DOHH2 (cell line): ENCODE measurements around the gene NEGR1.

Source experiments
- H3F3A ChIP-seq: fragments of 200-600 bp; sonication (generic), shearing (Covaris generic); 2 replicates; pipeline ENCODE4 v1.6.0; 2016; ENCODE audit warnings: antibody characterized with exemption, mild to moderate bottlenecking; ENCODE audit not compliant: control insufficient read depth, insufficient read depth
- H3K27ac ChIP-seq: fragments of 200-600 bp; sonication (generic); 2 replicates; pipeline ENCODE4 v1.5.1; 2014; ENCODE audit warnings: low read depth, mild to moderate bottlenecking, low read length, moderate library complexity
- H3K27me3 ChIP-seq: fragments of 200-600 bp; sonication (generic); 2 replicates; pipeline ENCODE4 v1.6.1; 2014; ENCODE audit warnings: mild to moderate bottlenecking, low read length, mixed read lengths; ENCODE audit not compliant: control insufficient read depth
- H3K36me3 ChIP-seq: fragments of 200-600 bp; sonication (generic); 2 replicates; pipeline ENCODE4 v1.6.1; 2014; ENCODE audit warnings: mild to moderate bottlenecking, low read length, moderate library complexity, mixed read lengths; ENCODE audit not compliant: control insufficient read depth
- H3K4me1 ChIP-seq: fragments of 200-600 bp; sonication (generic); 2 replicates; pipeline ENCODE4 v1.6.1; 2014; ENCODE audit warnings: mild to moderate bottlenecking, low read length, mixed read lengths; ENCODE audit not compliant: control insufficient read depth
- H3K4me2 ChIP-seq: fragments of 200-600 bp; sonication (generic); 2 replicates; pipeline ENCODE4 v1.6.0; 2014; ENCODE audit warnings: mild to moderate bottlenecking, low read length, moderate library complexity
- H3K4me3 ChIP-seq: fragments of 200-600 bp; sonication (generic); 2 replicates; pipeline ENCODE4 v1.5.1; 2014; ENCODE audit warnings: mild to moderate bottlenecking, low read length, mixed read lengths
- H3K79me2 ChIP-seq: fragments of 200-600 bp; sonication (generic); 2 replicates; pipeline ENCODE4 v1.6.1; 2014; ENCODE audit warnings: mild to moderate bottlenecking, low read length, mixed read lengths; ENCODE audit not compliant: control insufficient read depth
- H3K9me2 ChIP-seq: fragments of 200-600 bp; sonication (generic); replicated peaks from 2 replicates; pipeline ENCODE4 v1.6.1; 2014; ENCODE audit warnings: mild to moderate bottlenecking, low read length, mixed read lengths; ENCODE audit not compliant: control insufficient read depth
- H3K9me3 ChIP-seq: fragments of 200-600 bp; sonication (generic); 2 replicates; pipeline ENCODE4 v1.6.1; 2014; ENCODE audit warnings: antibody characterized with exemption, low read length, mixed read lengths; ENCODE audit not compliant: control insufficient read depth, insufficient read depth
- H4K20me1 ChIP-seq: fragments of 200-600 bp; sonication (generic); 2 replicates; pipeline ENCODE4 v1.6.0; 2014; ENCODE audit warnings: low read depth, mild to moderate bottlenecking, antibody characterized with exemption, low read length, moderate library complexity; ENCODE audit not compliant: control insufficient read depth, insufficient read depth
- EZH2phosphoT487 ChIP-seq: fragments of 200-600 bp; sonication (generic); IDR thresholded peaks from 2 replicates; pipeline ENCODE4 v1.6.1; 2017; ENCODE audit warnings: borderline replicate concordance, mild to moderate bottlenecking, antibody characterized with exemption, low read length, moderate library complexity, mixed read lengths
- TF ChIP-seq, protein P1 (sequence below): fragments of 200-600 bp; sonication (generic); IDR thresholded peaks from one replicate; pipeline ENCODE4 v1.5.1; 2014; ENCODE audit warnings: antibody characterized with exemption, mild to moderate bottlenecking, low read depth, low read length; ENCODE audit not compliant: poor library complexity, severe bottlenecking

NEGR1 gene

DNA sequence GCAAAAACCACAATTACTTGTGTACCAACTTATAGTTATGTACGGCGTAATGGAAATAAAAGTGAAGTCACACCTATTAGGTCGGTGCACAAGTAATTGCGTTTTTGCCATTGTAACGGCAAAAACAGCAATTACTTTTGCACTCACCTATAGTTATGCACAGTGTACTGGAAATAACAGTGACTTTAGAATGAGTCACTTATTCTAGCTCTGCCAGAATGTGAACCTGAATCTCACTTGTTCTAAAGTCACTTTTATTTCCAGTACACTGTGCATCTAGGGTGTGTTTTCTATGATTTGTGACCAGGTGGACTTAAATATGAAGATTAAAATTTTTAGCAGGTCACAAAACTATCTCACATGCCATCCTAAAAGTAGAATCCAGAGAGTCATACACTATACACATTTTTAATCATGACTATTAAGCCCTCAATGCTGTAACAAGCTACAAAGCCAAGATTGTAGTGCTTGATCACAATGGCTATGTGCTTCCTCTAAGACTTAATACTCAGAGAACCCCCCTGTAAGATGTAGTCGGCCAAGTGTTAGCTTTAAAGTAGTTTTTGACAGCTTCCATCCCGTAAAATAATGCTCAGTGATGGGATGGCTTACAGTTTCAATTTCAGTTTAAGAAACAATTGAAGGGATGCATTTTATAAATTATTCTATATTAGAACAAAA is 218.8 kb downstream of the NEGR1 start:
- Histone ChIP-seq H3K9me2 (no peaks in the 10 kb centered on the region), H3K27me3 (no peaks in the 10 kb centered on the region)

DNA sequence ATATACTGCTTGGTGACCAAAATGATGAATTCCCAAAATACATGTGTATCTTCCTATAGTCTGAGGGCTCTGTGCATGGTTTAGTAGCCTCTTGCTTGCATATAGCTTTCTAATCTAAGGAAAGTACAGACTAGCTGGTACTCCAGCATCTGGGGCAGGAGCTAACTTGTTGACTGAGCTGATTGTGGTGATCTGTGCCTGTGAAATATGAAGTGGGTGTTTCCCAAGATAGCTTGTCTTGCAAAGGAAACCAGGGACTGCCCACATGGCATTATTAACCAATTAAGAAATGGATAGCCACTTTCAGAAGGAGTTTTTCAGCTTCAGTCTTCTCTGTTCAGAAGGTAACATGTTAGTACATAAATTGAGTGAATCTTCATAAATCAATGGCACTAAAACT is 219.8 kb downstream of the NEGR1 start:
- no peaks in the 10 kb centered on the region for H3K36me3 ChIP-seq
- H3K9me3 ChIP-seq: no peaks in the 10 kb centered on the region
- no peaks in the 10 kb centered on the region for H3K4me1 ChIP-seq
- TF ChIP-seq EZH2phosphoT487: no peak
- TF ChIP-seq, protein P1, sequence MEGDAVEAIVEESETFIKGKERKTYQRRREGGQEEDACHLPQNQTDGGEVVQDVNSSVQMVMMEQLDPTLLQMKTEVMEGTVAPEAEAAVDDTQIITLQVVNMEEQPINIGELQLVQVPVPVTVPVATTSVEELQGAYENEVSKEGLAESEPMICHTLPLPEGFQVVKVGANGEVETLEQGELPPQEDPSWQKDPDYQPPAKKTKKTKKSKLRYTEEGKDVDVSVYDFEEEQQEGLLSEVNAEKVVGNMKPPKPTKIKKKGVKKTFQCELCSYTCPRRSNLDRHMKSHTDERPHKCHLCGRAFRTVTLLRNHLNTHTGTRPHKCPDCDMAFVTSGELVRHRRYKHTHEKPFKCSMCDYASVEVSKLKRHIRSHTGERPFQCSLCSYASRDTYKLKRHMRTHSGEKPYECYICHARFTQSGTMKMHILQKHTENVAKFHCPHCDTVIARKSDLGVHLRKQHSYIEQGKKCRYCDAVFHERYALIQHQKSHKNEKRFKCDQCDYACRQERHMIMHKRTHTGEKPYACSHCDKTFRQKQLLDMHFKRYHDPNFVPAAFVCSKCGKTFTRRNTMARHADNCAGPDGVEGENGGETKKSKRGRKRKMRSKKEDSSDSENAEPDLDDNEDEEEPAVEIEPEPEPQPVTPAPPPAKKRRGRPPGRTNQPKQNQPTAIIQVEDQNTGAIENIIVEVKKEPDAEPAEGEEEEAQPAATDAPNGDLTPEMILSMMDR: no peak
- H3F3A ChIP-seq: no peaks in the 10 kb centered on the region
- H3K9me2 ChIP-seq: no peaks in the 10 kb centered on the region
- no peaks in the 10 kb centered on the region for H3K79me2 ChIP-seq
- no peak overlapping the region for H3K4me2 ChIP-seq
- no peaks in the 10 kb centered on the region for H4K20me1 ChIP-seq
- H3K27ac ChIP-seq: no peak overlapping the region
- no peak overlapping the region for H3K4me3 ChIP-seq
- no peaks in the 10 kb centered on the region for H3K27me3 ChIP-seq

More for the DNA sequence above, 218.8 kb downstream of the NEGR1 start:
- Histone ChIP-seq H3K4me3 (no peak overlapping the region), H3K79me2 (no peaks in the 10 kb centered on the region), H3K27ac (no peak overlapping the region), H3K9me3 (no peaks in the 10 kb centered on the region), H3K4me1 (no peaks in the 10 kb centered on the region), H4K20me1 (no peaks in the 10 kb centered on the region), H3F3A (no peaks in the 10 kb centered on the region), H3K4me2 (no peak overlapping the region), H3K36me3 (no peaks in the 10 kb centered on the region)
- TF ChIP-seq, protein P1: no peak
- no peak for TF ChIP-seq EZH2phosphoT487

GRCh38 chr1:72060466-72061245 is 221.7 kb downstream of the NEGR1 start:
- Histone ChIP-seq H3K27ac (no peak overlapping the region), H3K36me3 (no peaks in the 10 kb centered on the region), H3K9me3 (no peaks in the 10 kb centered on the region), H4K20me1 (no peaks in the 10 kb centered on the region), H3K9me2 (no peaks in the 10 kb centered on the region), H3K4me2 (no peak overlapping the region), H3K4me1 (no peaks in the 10 kb centered on the region), H3K79me2 (no peaks in the 10 kb centered on the region), H3K4me3 (no peak overlapping the region), H3K27me3 (no peaks in the 10 kb centered on the region), H3F3A (no peaks in the 10 kb centered on the region)
- no peak for TF ChIP-seq EZH2phosphoT487
- TF ChIP-seq, protein P1: no peak
